Hepatocyte (in vitro differentiated cells): Measurements from ENCODE around the gene RMP24.

Experiments used
- CTCF ChIP-seq: fragments of 200-600 bp; sonication (generic); IDR thresholded peaks from 2 replicates; pipeline ENCODE4 v1.5.1; 2016; ENCODE audit warnings: antibody characterized with exemption, mild to moderate bottlenecking; ENCODE audit not compliant: poor library complexity
- EZH2 ChIP-seq: fragments of 200-600 bp; sonication (generic); IDR thresholded peaks from 2 replicates; pipeline ENCODE4 v1.6.1; 2016; ENCODE audit warnings: antibody characterized with exemption, mild to moderate bottlenecking, borderline replicate concordance
- EZH2phosphoT487 ChIP-seq: fragments of 200-600 bp; sonication (generic); IDR thresholded peaks from one replicate; pipeline ENCODE4 v1.6.1; 2018; ENCODE audit warnings: antibody characterized with exemption, mild to moderate bottlenecking, low read depth, moderate library complexity; ENCODE audit not compliant: unreplicated experiment, severe bottlenecking

DNA sequence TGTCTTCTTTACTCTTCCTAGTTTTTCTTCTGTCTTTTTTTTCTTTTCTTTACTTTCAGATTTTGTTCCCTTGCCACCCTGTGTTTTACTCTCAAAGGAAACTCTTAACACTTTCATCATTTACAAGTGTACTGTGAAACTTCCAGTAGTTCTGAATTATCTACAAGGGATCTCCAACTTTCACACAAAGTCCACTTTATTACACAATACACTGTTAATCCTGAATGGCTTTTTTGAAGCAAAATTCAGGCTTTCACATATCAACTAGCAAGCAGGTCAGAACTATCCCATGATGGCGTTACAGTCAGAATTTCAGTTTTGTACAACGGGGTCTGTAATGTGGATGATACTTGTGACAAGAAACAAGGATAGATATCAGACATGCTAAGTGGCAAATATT is 34.5 kb downstream of the RMP24 start:
- TF ChIP-seq CTCF = no peak
- no peak for TF ChIP-seq EZH2phosphoT487
- TF ChIP-seq EZH2 = no peak
